Neuronal stem cell (in vitro differentiated cells): ENCODE data around the gene IL15RA.
A peak's percentile ranks its signal among the peaks of the same experiment; 100 is the strongest.
"Not testable (repeated sequence)": the region's sequence is repeated elsewhere in the genome, so short reads cannot be mapped to it uniquely, and the experiment has no call there.

Source experiments
- DNase-seq: peaks from one replicate; pipeline ENCODE4 v3.0.0-alpha.2; 2013; ENCODE audit warnings: low spot score
- H2AFZ ChIP-seq: one replicate; pipeline ENCODE4 v1.6.1; 2013; ENCODE audit warnings: mild to moderate bottlenecking, low read length, inconsistent platforms
- H2AK5ac ChIP-seq: 2 replicates; pipeline ENCODE4 v1.6.1; 2013; ENCODE audit warnings: low read depth, mild to moderate bottlenecking, inconsistent platforms, low read length, moderate library complexity, mixed read lengths
- H2BK120ac ChIP-seq: 2 replicates; pipeline ENCODE4 v1.6.1; 2013; ENCODE audit warnings: low read depth, mild to moderate bottlenecking, inconsistent platforms, low read length, moderate library complexity, mixed read lengths
- H2BK12ac ChIP-seq: one replicate; pipeline ENCODE4 v1.6.1; 2013; ENCODE audit warnings: low read length, inconsistent platforms
- H2BK15ac ChIP-seq: 2 replicates; pipeline ENCODE4 v1.6.1; 2013; ENCODE audit warnings: mild to moderate bottlenecking, low read length, inconsistent platforms, mixed read lengths
- H2BK5ac ChIP-seq: one replicate; pipeline ENCODE4 v1.6.1; 2013; ENCODE audit warnings: inconsistent platforms, mild to moderate bottlenecking, low read length, moderate library complexity
- H3K14ac ChIP-seq: one replicate; pipeline ENCODE4 v1.6.1; 2013; ENCODE audit warnings: low read length, inconsistent platforms
- H3K18ac ChIP-seq: 2 replicates; pipeline ENCODE4 v1.6.1; 2013; ENCODE audit warnings: low read length, inconsistent platforms
- H3K23ac ChIP-seq: 2 replicates; pipeline ENCODE4 v1.6.1; 2013; ENCODE audit warnings: low read depth, mild to moderate bottlenecking, mixed read lengths, low read length, inconsistent platforms; ENCODE audit not compliant: poor library complexity
- H3K27ac ChIP-seq: replicated peaks from 3 replicates; pipeline ENCODE4 v1.5.1; 2013; ENCODE audit warnings: low read length, inconsistent platforms
- H3K27me3 ChIP-seq, 3 experiments: 2 replicates each; pipeline ENCODE4 v1.6.1; 2013; ENCODE audit warnings: low read length in 3 of 3, mild to moderate bottlenecking in 2 of 3, inconsistent platforms in 1 of 3, low read depth in 1 of 3, mixed read lengths in 1 of 3, moderate library complexity in 1 of 3; ENCODE audit not compliant: control insufficient read depth in 3 of 3, insufficient read depth in 3 of 3
- H3K36me3 ChIP-seq, 2 donors: replicated peaks in 1 of 2; 2 replicates each; pipeline ENCODE4 v1.6.1; 2013; ENCODE audit warnings: low read length in 2 of 2; ENCODE audit not compliant: control insufficient read depth in 2 of 2, insufficient read depth in 2 of 2
- H3K4ac ChIP-seq: 2 replicates; pipeline ENCODE4 v1.6.1; 2013; ENCODE audit warnings: inconsistent platforms, mild to moderate bottlenecking, low read length, moderate library complexity
- H3K4me1 ChIP-seq, 2 donors: 1 replicate in 1 of 2; 2 replicates in 1 of 2; pipeline ENCODE4 v1.6.1; 2013; ENCODE audit warnings: low read length in 2 of 2, low read depth in 1 of 2; ENCODE audit not compliant: control insufficient read depth in 2 of 2, insufficient read depth in 1 of 2
- H3K4me2 ChIP-seq: one replicate; pipeline ENCODE4 v1.6.1; 2013; ENCODE audit warnings: mild to moderate bottlenecking, low read length, inconsistent platforms; ENCODE audit not compliant: insufficient read depth, poor library complexity, severe bottlenecking
- H3K4me3 ChIP-seq, 2 donors: 2 replicates each; pipeline ENCODE4 v1.5.1; 2013; ENCODE audit warnings: low read length in 2 of 2, mild to moderate bottlenecking in 2 of 2, inconsistent platforms in 1 of 2, moderate library complexity in 1 of 2
- H3K79me1 ChIP-seq: one replicate; pipeline ENCODE4 v1.6.1; 2013; ENCODE audit warnings: low read depth, mild to moderate bottlenecking, inconsistent platforms, low read length, moderate library complexity
- H3K9ac ChIP-seq: one replicate; pipeline ENCODE4 v1.6.1; 2013; ENCODE audit warnings: mild to moderate bottlenecking, low read depth, low read length, inconsistent platforms; ENCODE audit not compliant: poor library complexity
- H3K9me3 ChIP-seq, 2 donors: replicated peaks in 1 of 2; 2 replicates each; pipeline versions ENCODE3 to v1.6.1; 2013; ENCODE audit warnings: low read length in 2 of 2, mild to moderate bottlenecking in 2 of 2, inconsistent platforms in 1 of 2, low read depth in 1 of 2, mixed read lengths in 1 of 2, moderate library complexity in 1 of 2; ENCODE audit not compliant: control insufficient read depth in 2 of 2, insufficient read depth in 1 of 2
- H4K8ac ChIP-seq: one replicate; pipeline ENCODE4 v1.6.1; 2013; ENCODE audit warnings: low read depth, mild to moderate bottlenecking, inconsistent platforms, low read length, moderate library complexity
- H4K91ac ChIP-seq: one replicate; pipeline ENCODE4 v1.6.1; 2013; ENCODE audit warnings: low read length, low read depth, mild to moderate bottlenecking, inconsistent platforms; ENCODE audit not compliant: poor library complexity
- WGBS, 2 donors: extraction: QIAGEN DNeasy Blood & Tissue Kit; methylation state at CpG; one replicate each; pipeline ENCODE4 v1.1.7; 2013; ENCODE audit warnings: missing lambda C conversion rate in 2 of 2, mixed read lengths in 1 of 2; ENCODE audit not compliant: insufficient read length in 2 of 2, insufficient replicate concordance in 1 of 2; ENCODE audit errors: extremely low coverage in 2 of 2; 5-methylcytosine and 5-hydroxymethylcytosine counted together

The IL15RA gene

GRCh38 chr10:5964736-5965135 is 12.6 kb downstream of the IL15RA start:
- H3K36me3 ChIP-seq: no peaks in the 10 kb centered on the region
- no CpG with 5 or more reads among the region's 13 CpGs for WGBS, 2 donors
- H2BK12ac ChIP-seq: no peak overlapping the region
- H3K4ac ChIP-seq: no peak overlapping the region
- H3K23ac ChIP-seq: no peak overlapping the region
- peaks cover 2 to 3% of the 10 kb centered on the region in 2 donors for H3K4me1 ChIP-seq
- no peak overlapping the region for H3K4me2 ChIP-seq
- peaks cover 0 to 23% (median 0%) of the 10 kb centered on the region in 3 experiments for H3K27me3 ChIP-seq
- no peak for DNase-seq
- H2BK120ac ChIP-seq: no peak overlapping the region
- no peak overlapping the region for H4K8ac ChIP-seq
- no peaks in the 10 kb centered on the region for H3K79me1 ChIP-seq
- H3K14ac ChIP-seq: no peak overlapping the region
- H3K4me3 ChIP-seq: no peak overlapping the region
- no peak overlapping the region for H2AK5ac ChIP-seq
- H2BK5ac ChIP-seq: no peak overlapping the region
- no peak overlapping the region for H3K9ac ChIP-seq
- no peak overlapping the region for H3K27ac ChIP-seq
- peak overlapping the region; percentile 11 for H2AFZ ChIP-seq
- H2BK15ac ChIP-seq: no peak overlapping the region
- no peaks in the 10 kb centered on the region for H3K9me3 ChIP-seq
- H4K91ac ChIP-seq: no peak overlapping the region
- peak overlapping the region; percentile 41 for H3K18ac ChIP-seq

GRCh38 chr10:5963591-5963990 is 13.8 kb downstream of the IL15RA start:
- H2BK12ac ChIP-seq: no peak overlapping the region
- no peak overlapping the region for H3K4ac ChIP-seq
- DNase-seq: no peak
- no CpG with 5 or more reads among the region's 10 CpGs for WGBS, 2 donors
- H2BK5ac ChIP-seq: no peak overlapping the region
- no peak overlapping the region for H3K14ac ChIP-seq
- no peaks in the 10 kb centered on the region for H3K79me1 ChIP-seq
- H3K9me3 ChIP-seq: no peaks in the 10 kb centered on the region
- H2BK120ac ChIP-seq: no peak overlapping the region
- H3K36me3 ChIP-seq: no peaks in the 10 kb centered on the region
- no peak overlapping the region for H2AFZ ChIP-seq
- peaks cover under 1 to 2% of the 10 kb centered on the region in 2 donors for H3K4me1 ChIP-seq
- no peak overlapping the region for H3K4me2 ChIP-seq
- no peak overlapping the region for H3K9ac ChIP-seq
- H2AK5ac ChIP-seq: no peak overlapping the region
- no peak overlapping the region for H2BK15ac ChIP-seq
- no peak overlapping the region for H3K23ac ChIP-seq
- peaks cover 0 to 29% (median 0%) of the 10 kb centered on the region in 3 experiments for H3K27me3 ChIP-seq
- H3K4me3 ChIP-seq: no peak overlapping the region
- H4K91ac ChIP-seq: no peak overlapping the region
- no peak overlapping the region for H4K8ac ChIP-seq
- no peak overlapping the region for H3K18ac ChIP-seq
- no peak overlapping the region for H3K27ac ChIP-seq

GRCh38 chr10:5963071-5963470 is 14.3 kb downstream of the IL15RA start:
- Histone ChIP-seq H3K27ac (no peak overlapping the region), H3K18ac (no peak overlapping the region), H3K4me2 (no peak overlapping the region), H4K91ac (no peak overlapping the region), H3K27me3 (peaks cover 0 to 29% (median 0%) of the 10 kb centered on the region in 3 experiments), H2AFZ (no peak overlapping the region), H3K36me3 (no peaks in the 10 kb centered on the region), H3K4ac (no peak overlapping the region), H2BK5ac (no peak overlapping the region), H2AK5ac (no peak overlapping the region), H2BK120ac (no peak overlapping the region), H3K23ac (no peak overlapping the region), H3K4me3 (no peak overlapping the region), H2BK12ac (no peak overlapping the region), H4K8ac (no peak overlapping the region), H3K9ac (no peak overlapping the region), H2BK15ac (no peak overlapping the region), H3K4me1 (no peaks in the 10 kb centered on the region), H3K79me1 (no peaks in the 10 kb centered on the region), H3K14ac (no peak overlapping the region), H3K9me3 (no peaks in the 10 kb centered on the region)
- no CpG with 5 or more reads among the region's 7 CpGs for WGBS, 2 donors
- no peak for DNase-seq

- not testable (repeated sequence) for H3K4ac ChIP-seq, H2BK12ac ChIP-seq, H3K4me3 ChIP-seq, H2BK15ac ChIP-seq, H2AFZ ChIP-seq, H2BK5ac ChIP-seq, H3K9ac ChIP-seq, H3K14ac ChIP-seq, H3K18ac ChIP-seq, H2AK5ac ChIP-seq, H3K36me3 ChIP-seq, H3K4me1 ChIP-seq, DNase-seq, H4K8ac ChIP-seq, H3K23ac ChIP-seq, H4K91ac ChIP-seq, H3K79me1 ChIP-seq, H3K4me2 ChIP-seq, H3K9me3 ChIP-seq, H2BK120ac ChIP-seq, H3K27ac ChIP-seq
- WGBS, 2 donors: no CpG with 5 or more reads among the region's 10 CpGs
- peaks cover 0 to 29% (median 0%) of the 10 kb centered on the region in 3 experiments for H3K27me3 ChIP-seq
Observed at GRCh38 chr10:5962358-5962940, 14.9 kb downstream of the IL15RA start.
